Gastroesophageal sphincter (tissue), 4 donors: ENCODE measurements around the gene SLC25A38. TPM values are rescaled to one million over a fixed set of nuclear protein-coding genes. Genes with fewer than 3 reads are reported as not detected.
"Not testable (repeated sequence)": the region's sequence is repeated elsewhere in the genome, so short reads cannot be mapped to it uniquely, and the experiment has no call there.

Experiments used
- ATAC-seq: fragments of 150-250 bp; one replicate; pipeline ENCODE4 v1.9.1; 2016; ENCODE audit warnings: mild to moderate bottlenecking, moderate library complexity
- H3K27ac ChIP-seq, 4 donors: fragments of 200-600 bp; sonication (generic) in 3 of 4; 1 replicate in 3 of 4; 2 replicates in 1 of 4; pipeline ENCODE4 v1.5.1; 2016 to 2019
- H3K27me3 ChIP-seq: fragments of 200-600 bp; sonication (generic); one replicate; pipeline ENCODE4 v1.5.1; 2019
- H3K36me3 ChIP-seq, 2 donors: fragments of 200-600 bp; sonication (generic); one replicate each; pipeline ENCODE4 v1.5.1; 2019; ENCODE audit warnings: control low read depth in 1 of 2
- H3K4me1 ChIP-seq, 3 donors: fragments of 200-600 bp; sonication (generic); 1 replicate in 2 of 3; 2 replicates in 1 of 3; pipeline ENCODE4 v1.5.1; 2016 to 2019; ENCODE audit warnings: control low read depth in 2 of 3
- H3K4me3 ChIP-seq, 2 donors: fragments of 200-600 bp; sonication (generic); one replicate each; pipeline ENCODE4 v1.5.1; 2019; ENCODE audit warnings: mild to moderate bottlenecking in 1 of 2, moderate library complexity in 1 of 2
- H3K9me3 ChIP-seq, 3 donors: fragments of 200-600 bp; sonication (generic); one replicate each; pipeline ENCODE4 v1.5.1; 2017 to 2019; ENCODE audit warnings: control low read depth in 2 of 3
- EP300 ChIP-seq: sonication (generic); formaldehyde crosslinking; IDR thresholded peaks from one replicate; pipeline ENCODE4 v1.6.1; 2017; ENCODE audit warnings: antibody characterized with exemption, mild to moderate bottlenecking
- POLR2A ChIP-seq, 2 donors: fragments of 450-650 bp; IDR thresholded peaks; one replicate each; pipeline ENCODE4 v1.6.1; 2017; ENCODE audit warnings: antibody characterized with exemption in 2 of 2, mild to moderate bottlenecking in 2 of 2, moderate library complexity in 1 of 2
- POLR2AphosphoS5 ChIP-seq: sonication (generic); formaldehyde crosslinking; IDR thresholded peaks from one replicate; pipeline ENCODE4 v1.6.1; 2017; ENCODE audit warnings: antibody characterized with exemption
- WGBS, 2 donors: methylation state at CpG; one replicate each; pipeline ENCODE4 v1.1.5; 2018; ENCODE audit warnings: low coverage in 1 of 2; 5-methylcytosine and 5-hydroxymethylcytosine counted together
- total RNA-seq, 4 donors: library from RNA; depleted of rRNA; stranded (reverse); fragments of >200 nt; gene quantifications; one replicate each; pipeline ENCODE4 v1.1.0, GENCODE V29; 2016
- TF ChIP-seq, protein P1 (sequence below), 4 experiments: fragments of 200-600 bp in 2 of 4; fragments of 450-650 bp in 2 of 4; sonication (generic) in 1 of 4; IDR thresholded peaks; one replicate each; pipeline ENCODE4 v1.5.1; 2017 to 2019; ENCODE audit warnings: antibody characterized with exemption in 4 of 4, mild to moderate bottlenecking in 2 of 4, moderate library complexity in 2 of 4

The SLC25A38 gene
- total RNA-seq, 4 donors from 2014 or later, result 24.9 to 44.8 (median 28.5) TPM

GRCh38 chr3:39349080-39349479 lies 34.1 kb upstream of the SLC25A38 start:
- Histone ChIP-seq H3K4me1 (no peaks in the 10 kb centered on the region), H3K36me3 (no peaks in the 10 kb centered on the region), H3K27me3 (no peaks in the 10 kb centered on the region), H3K4me3 (no peak overlapping the region), H3K9me3 (no peaks in the 10 kb centered on the region), H3K27ac (no peak overlapping the region)
- no peak for ATAC-seq
- WGBS, 2 donors, result 0 to 45% methylated on average over 1 to 3 of the region's 3 CpGs
- TF ChIP-seq EP300 (no peak), POLR2AphosphoS5 (no peak), POLR2A (IDR thresholded peaks at IDR 0.05) (no peak)
- TF ChIP-seq, protein P1, sequence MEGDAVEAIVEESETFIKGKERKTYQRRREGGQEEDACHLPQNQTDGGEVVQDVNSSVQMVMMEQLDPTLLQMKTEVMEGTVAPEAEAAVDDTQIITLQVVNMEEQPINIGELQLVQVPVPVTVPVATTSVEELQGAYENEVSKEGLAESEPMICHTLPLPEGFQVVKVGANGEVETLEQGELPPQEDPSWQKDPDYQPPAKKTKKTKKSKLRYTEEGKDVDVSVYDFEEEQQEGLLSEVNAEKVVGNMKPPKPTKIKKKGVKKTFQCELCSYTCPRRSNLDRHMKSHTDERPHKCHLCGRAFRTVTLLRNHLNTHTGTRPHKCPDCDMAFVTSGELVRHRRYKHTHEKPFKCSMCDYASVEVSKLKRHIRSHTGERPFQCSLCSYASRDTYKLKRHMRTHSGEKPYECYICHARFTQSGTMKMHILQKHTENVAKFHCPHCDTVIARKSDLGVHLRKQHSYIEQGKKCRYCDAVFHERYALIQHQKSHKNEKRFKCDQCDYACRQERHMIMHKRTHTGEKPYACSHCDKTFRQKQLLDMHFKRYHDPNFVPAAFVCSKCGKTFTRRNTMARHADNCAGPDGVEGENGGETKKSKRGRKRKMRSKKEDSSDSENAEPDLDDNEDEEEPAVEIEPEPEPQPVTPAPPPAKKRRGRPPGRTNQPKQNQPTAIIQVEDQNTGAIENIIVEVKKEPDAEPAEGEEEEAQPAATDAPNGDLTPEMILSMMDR (IDR thresholded peaks at IDR 0.05), result no peak

DNA sequence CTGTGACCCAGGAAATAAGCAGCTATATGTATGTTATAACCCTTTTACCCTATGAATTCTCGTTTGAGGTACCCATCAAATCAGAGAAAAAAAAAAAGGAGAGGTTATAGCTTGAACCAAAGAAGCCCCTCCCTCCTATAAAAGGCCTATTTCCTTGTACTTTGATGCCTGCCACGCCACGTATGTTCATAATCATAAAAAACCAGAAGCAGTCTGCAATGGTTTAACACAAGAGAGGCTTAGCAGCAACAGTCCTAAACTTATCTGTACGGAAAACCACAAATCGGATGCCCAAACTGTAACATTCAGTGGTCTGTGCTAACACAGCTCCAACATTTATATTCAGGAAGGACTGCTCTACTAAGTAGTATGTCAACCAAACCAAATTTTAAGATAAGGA lies 32.5 kb upstream of the SLC25A38 start:
- WGBS, 2 donors, result 42 to 69% methylated on average over 3 to 5 of the region's 5 CpGs
- TF ChIP-seq EP300, result no peak
- TF ChIP-seq, protein P1 (IDR thresholded peaks at IDR 0.05), result no peak
- TF ChIP-seq POLR2AphosphoS5, result no peak
- no peak for TF ChIP-seq POLR2A (IDR thresholded peaks at IDR 0.05)
- Histone ChIP-seq H3K9me3 (no peaks in the 10 kb centered on the region), H3K4me1 (no peaks in the 10 kb centered on the region), H3K36me3 (no peaks in the 10 kb centered on the region), H3K27ac (no peak overlapping the region), H3K27me3 (no peaks in the 10 kb centered on the region), H3K4me3 (no peak overlapping the region)
- no peak for ATAC-seq

DNA sequence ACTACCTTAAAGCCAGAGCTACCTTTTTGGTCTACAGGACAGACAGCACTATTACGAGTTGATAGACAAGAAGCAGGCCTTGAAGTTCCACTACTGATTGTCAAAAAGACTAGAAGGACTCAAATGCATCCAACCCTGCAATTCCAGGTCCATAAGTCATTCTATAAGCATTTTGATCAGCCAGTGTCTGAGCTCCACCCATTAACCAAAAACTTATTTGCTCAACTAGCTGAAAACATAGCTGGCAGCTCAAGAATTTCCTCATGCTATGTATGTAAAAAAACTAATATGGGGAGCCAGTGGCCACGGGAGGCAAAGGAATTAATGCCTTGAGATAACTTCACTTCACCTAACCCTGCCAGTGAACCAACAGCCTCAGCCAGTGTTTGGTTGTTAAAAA lies 32.0 kb upstream of the SLC25A38 start:
- not testable (repeated sequence) for H3K27ac ChIP-seq, H3K4me1 ChIP-seq, H3K9me3 ChIP-seq, H3K4me3 ChIP-seq, ATAC-seq, H3K27me3 ChIP-seq, H3K36me3 ChIP-seq
- WGBS, 2 donors, result 47 to 53% methylated on average over 2 of the region's 2 CpGs

- not testable (repeated sequence) for ATAC-seq, H3K27ac ChIP-seq, H3K27me3 ChIP-seq, H3K4me3 ChIP-seq, H3K9me3 ChIP-seq, H3K4me1 ChIP-seq, H3K36me3 ChIP-seq
- WGBS, 2 donors, result 42 to 81% methylated on average over 2 of the region's 3 CpGs
These were observed 29.8 kb upstream of the SLC25A38 start for GRCh38 chr3:39353168-39353927.

- TF ChIP-seq POLR2A (IDR thresholded peaks at IDR 0.05) (no peak), EP300 (no peak), POLR2AphosphoS5 (no peak)
- TF ChIP-seq, protein P1 (IDR thresholded peaks at IDR 0.05), result no peak
- H3K4me3 ChIP-seq, result no peak overlapping the region
- H3K4me1 ChIP-seq, result no peaks in the 10 kb centered on the region
- ATAC-seq, result no peak
- 90 to 100% methylated on average over 2 to 3 of the region's 3 CpGs for WGBS, 2 donors
- no peak overlapping the region for H3K27ac ChIP-seq
- H3K9me3 ChIP-seq, result peaks cover 0 to 4% (median 0%) of the 10 kb centered on the region in 3 donors
- H3K27me3 ChIP-seq, result no peaks in the 10 kb centered on the region
- H3K36me3 ChIP-seq, result no peaks in the 10 kb centered on the region
These were observed 24.8 kb upstream of the SLC25A38 start for GRCh38 chr3:39358333-39358732.

- no peak for TF ChIP-seq EP300
- TF ChIP-seq, protein P1 (IDR thresholded peaks at IDR 0.05), result no peak
- TF ChIP-seq POLR2A (IDR thresholded peaks at IDR 0.05), result no peak
- no peak for TF ChIP-seq POLR2AphosphoS5
- no peaks in the 10 kb centered on the region for H3K4me1 ChIP-seq
- H3K27me3 ChIP-seq, result no peaks in the 10 kb centered on the region
- H3K36me3 ChIP-seq, result no peaks in the 10 kb centered on the region
- peaks cover 0 to 6% (median 0%) of the 10 kb centered on the region in 3 donors for H3K9me3 ChIP-seq
- no peak overlapping the region for H3K27ac ChIP-seq
- H3K4me3 ChIP-seq, result no peak overlapping the region
- WGBS, 2 donors, result 76 to 84% methylated on average over 5 of the region's 8 CpGs
- no peak for ATAC-seq
These were observed 21.8 kb upstream of the SLC25A38 start for GRCh38 chr3:39361252-39361927.
